DOHH2 (cell line): ENCODE results near the gene POLA1.

ENCODE experiments used
- H3F3A ChIP-seq: fragments of 200-600 bp; sonication (generic), shearing (Covaris generic); 2 replicates; pipeline ENCODE4 v1.6.0; 2016; ENCODE audit warnings: antibody characterized with exemption, mild to moderate bottlenecking; ENCODE audit not compliant: control insufficient read depth, insufficient read depth
- H3K27ac ChIP-seq: fragments of 200-600 bp; sonication (generic); 2 replicates; pipeline ENCODE4 v1.5.1; 2014; ENCODE audit warnings: low read depth, mild to moderate bottlenecking, low read length, moderate library complexity
- H3K27me3 ChIP-seq: fragments of 200-600 bp; sonication (generic); 2 replicates; pipeline ENCODE4 v1.6.1; 2014; ENCODE audit warnings: mild to moderate bottlenecking, low read length, mixed read lengths; ENCODE audit not compliant: control insufficient read depth
- H3K36me3 ChIP-seq: fragments of 200-600 bp; sonication (generic); 2 replicates; pipeline ENCODE4 v1.6.1; 2014; ENCODE audit warnings: mild to moderate bottlenecking, low read length, moderate library complexity, mixed read lengths; ENCODE audit not compliant: control insufficient read depth
- H3K4me1 ChIP-seq: fragments of 200-600 bp; sonication (generic); 2 replicates; pipeline ENCODE4 v1.6.1; 2014; ENCODE audit warnings: mild to moderate bottlenecking, low read length, mixed read lengths; ENCODE audit not compliant: control insufficient read depth
- H3K4me2 ChIP-seq: fragments of 200-600 bp; sonication (generic); 2 replicates; pipeline ENCODE4 v1.6.0; 2014; ENCODE audit warnings: mild to moderate bottlenecking, low read length, moderate library complexity
- H3K4me3 ChIP-seq: fragments of 200-600 bp; sonication (generic); 2 replicates; pipeline ENCODE4 v1.5.1; 2014; ENCODE audit warnings: mild to moderate bottlenecking, low read length, mixed read lengths
- H3K79me2 ChIP-seq: fragments of 200-600 bp; sonication (generic); 2 replicates; pipeline ENCODE4 v1.6.1; 2014; ENCODE audit warnings: mild to moderate bottlenecking, low read length, mixed read lengths; ENCODE audit not compliant: control insufficient read depth
- H3K9me2 ChIP-seq: fragments of 200-600 bp; sonication (generic); replicated peaks from 2 replicates; pipeline ENCODE4 v1.6.1; 2014; ENCODE audit warnings: mild to moderate bottlenecking, low read length, mixed read lengths; ENCODE audit not compliant: control insufficient read depth
- H3K9me3 ChIP-seq: fragments of 200-600 bp; sonication (generic); 2 replicates; pipeline ENCODE4 v1.6.1; 2014; ENCODE audit warnings: antibody characterized with exemption, low read length, mixed read lengths; ENCODE audit not compliant: control insufficient read depth, insufficient read depth
- H4K20me1 ChIP-seq: fragments of 200-600 bp; sonication (generic); 2 replicates; pipeline ENCODE4 v1.6.0; 2014; ENCODE audit warnings: low read depth, mild to moderate bottlenecking, antibody characterized with exemption, low read length, moderate library complexity; ENCODE audit not compliant: control insufficient read depth, insufficient read depth
- CTCF ChIP-seq: fragments of 200-600 bp; sonication (generic); IDR thresholded peaks from one replicate; pipeline ENCODE4 v1.5.1; 2014; ENCODE audit warnings: antibody characterized with exemption, mild to moderate bottlenecking, low read depth, low read length; ENCODE audit not compliant: poor library complexity, severe bottlenecking
- EZH2phosphoT487 ChIP-seq: fragments of 200-600 bp; sonication (generic); IDR thresholded peaks from 2 replicates; pipeline ENCODE4 v1.6.1; 2017; ENCODE audit warnings: borderline replicate concordance, mild to moderate bottlenecking, antibody characterized with exemption, low read length, moderate library complexity, mixed read lengths

POLA1 gene

GRCh38 chrX:24927372-24927771 lies 233.7 kb downstream of the POLA1 start:
- H3K4me1 ChIP-seq, result no peaks in the 10 kb centered on the region
- H3K36me3 ChIP-seq, result no peaks in the 10 kb centered on the region; the same call in 1 of the 2 replicates
- no peaks in the 10 kb centered on the region for H4K20me1 ChIP-seq

GRCh38 chrX:24928114-24928513 lies 234.4 kb downstream of the POLA1 start:
- no peak overlapping the region for H3K27ac ChIP-seq
- H3K36me3 ChIP-seq, result no peaks in the 10 kb centered on the region; the same call in 1 of the 2 replicates

More at GRCh38 chrX:24927372-24927771, 233.7 kb downstream of the POLA1 start:
- no peaks in the 10 kb centered on the region for H3F3A ChIP-seq
- no peak overlapping the region for H3K4me3 ChIP-seq
- no peak overlapping the region for H3K27ac ChIP-seq
- H3K9me2 ChIP-seq, result no peaks in the 10 kb centered on the region
- H3K4me2 ChIP-seq, result no peak overlapping the region
- H3K79me2 ChIP-seq, result no peaks in the 10 kb centered on the region
- TF ChIP-seq EZH2phosphoT487 (no peak), CTCF (no peak)
- no peaks in the 10 kb centered on the region for H3K27me3 ChIP-seq
- H3K9me3 ChIP-seq, result no peaks in the 10 kb centered on the region

GRCh38 chrX:24934279-24934678 lies 240.6 kb downstream of the POLA1 start:
- Histone ChIP-seq H4K20me1 (no peaks in the 10 kb centered on the region), H3K36me3 (no peaks in the 10 kb centered on the region; the same call in 1 of the 2 replicates), H3K4me1 (no peaks in the 10 kb centered on the region), H3K9me3 (no peaks in the 10 kb centered on the region), H3K27ac (no peak overlapping the region), H3K4me3 (no peak overlapping the region), H3K4me2 (no peak overlapping the region), H3K27me3 (no peaks in the 10 kb centered on the region), H3F3A (no peaks in the 10 kb centered on the region), H3K9me2 (no peaks in the 10 kb centered on the region), H3K79me2 (no peaks in the 10 kb centered on the region)
- TF ChIP-seq CTCF (no peak), EZH2phosphoT487 (no peak)

More at GRCh38 chrX:24928114-24928513, 234.4 kb downstream of the POLA1 start:
- no peaks in the 10 kb centered on the region for H3K4me1 ChIP-seq
- H3F3A ChIP-seq, result no peaks in the 10 kb centered on the region
- H3K4me2 ChIP-seq, result no peak overlapping the region
- no peaks in the 10 kb centered on the region for H3K27me3 ChIP-seq
- no peaks in the 10 kb centered on the region for H3K79me2 ChIP-seq
- H3K9me2 ChIP-seq, result no peaks in the 10 kb centered on the region
- no peaks in the 10 kb centered on the region for H4K20me1 ChIP-seq
- no peak for TF ChIP-seq EZH2phosphoT487
- no peak for TF ChIP-seq CTCF
- H3K9me3 ChIP-seq, result no peaks in the 10 kb centered on the region
- no peak overlapping the region for H3K4me3 ChIP-seq

- no peaks in the 10 kb centered on the region for H4K20me1 ChIP-seq
- TF ChIP-seq EZH2phosphoT487 (no peak), CTCF (no peak)
These were observed 251.3 kb downstream of the POLA1 start for GRCh38 chrX:24945009-24945408.

More at GRCh38 chrX:24945009-24945408, 251.3 kb downstream of the POLA1 start:
- Histone ChIP-seq H3K9me3 (no peaks in the 10 kb centered on the region), H3K27ac (no peak overlapping the region), H3K9me2 (no peaks in the 10 kb centered on the region), H3K4me1 (no peaks in the 10 kb centered on the region), H3K4me3 (no peak overlapping the region), H3K79me2 (no peaks in the 10 kb centered on the region), H3K27me3 (no peaks in the 10 kb centered on the region), H3K36me3 (no peaks in the 10 kb centered on the region), H3K4me2 (no peak overlapping the region), H3F3A (no peaks in the 10 kb centered on the region)
